ENCODE measurements around the gene CMSS1. TPM values are rescaled to one million over a fixed set of nuclear protein-coding genes. Genes with fewer than 3 reads are reported as not detected.

The CMSS1 gene
- total RNA-seq, 1 donor from 2014 or later, result 34.8 TPM

- Histone ChIP-seq H3K27ac (replicated peaks) (no peak overlapping the region), H3K9me3 (replicated peaks) (no peaks in the 10 kb centered on the region), H3K4me3 (no peak overlapping the region), H3K4me1 (peaks cover 17% of the 10 kb centered on the region), H3K27me3 (ENCODE audit: low read depth) (no peaks in the 10 kb centered on the region), H3K36me3 (peaks cover 8% of the 10 kb centered on the region)
- DNase-seq, result no peak
- no peak for TF ChIP-seq CTCF (IDR thresholded peaks at IDR 0.05; ENCODE audit: borderline replicate concordance)
- intact Hi-C loops (cut with micrococcal nuclease), result loop anchor here (10.0 kb wide), 1 partner anchor 755 kb away; no protein-coding TSS in a partner anchor
Measured at GRCh38 chr3:99829844-99830243, 12.2 kb downstream of the CMSS1 start.

- Histone ChIP-seq H3K9me3 (replicated peaks) (no peaks in the 10 kb centered on the region), H3K36me3 (peaks cover 8% of the 10 kb centered on the region), H3K27ac (replicated peaks) (peak overlapping the region; percentile 40), H3K4me3 (no peak overlapping the region), H3K4me1 (peaks cover 38% of the 10 kb centered on the region), H3K27me3 (ENCODE audit: low read depth) (no peaks in the 10 kb centered on the region)
- TF ChIP-seq CTCF (IDR thresholded peaks at IDR 0.05; ENCODE audit: borderline replicate concordance), result no peak
- DNase-seq, result no peak
- intact Hi-C loops (cut with micrococcal nuclease), result loop anchor here (10.0 kb wide), 1 partner anchor 751 kb away; no protein-coding TSS in a partner anchor
Measured at GRCh38 chr3:99833617-99834205, 16.0 kb downstream of the CMSS1 start.

GRCh38 chr3:99834211-99834957 lies 16.7 kb downstream of the CMSS1 start:
- Histone ChIP-seq H3K27me3 (ENCODE audit: low read depth) (no peaks in the 10 kb centered on the region), H3K9me3 (replicated peaks) (no peaks in the 10 kb centered on the region), H3K4me3 (no peak overlapping the region)

GRCh38 chr3:99836681-99837080 lies 19.0 kb downstream of the CMSS1 start:
- Histone ChIP-seq H3K36me3 (no peaks in the 10 kb centered on the region), H3K9me3 (replicated peaks) (no peaks in the 10 kb centered on the region), H3K4me1 (peaks cover 38% of the 10 kb centered on the region), H3K27me3 (ENCODE audit: low read depth) (no peaks in the 10 kb centered on the region), H3K4me3 (no peak overlapping the region), H3K27ac (replicated peaks) (no peak overlapping the region)
- no peak for TF ChIP-seq CTCF (IDR thresholded peaks at IDR 0.05; ENCODE audit: borderline replicate concordance)
- DNase-seq, result no peak
- intact Hi-C loops (cut with micrococcal nuclease), result loop anchor here (10.0 kb wide), 1 partner anchor 748 kb away; no protein-coding TSS in a partner anchor

More at GRCh38 chr3:99834211-99834957, 16.7 kb downstream of the CMSS1 start:
- Histone ChIP-seq H3K36me3 (peaks cover 4% of the 10 kb centered on the region), H3K4me1 (peaks cover 38% of the 10 kb centered on the region), H3K27ac (replicated peaks) (peak overlapping the region; percentile 28)
- intact Hi-C loops (cut with micrococcal nuclease), result loop anchor here (10.0 kb wide), 1 partner anchor 750 kb away; no protein-coding TSS in a partner anchor
- DNase-seq, result no peak
- no peak for TF ChIP-seq CTCF (IDR thresholded peaks at IDR 0.05; ENCODE audit: borderline replicate concordance)

- H3K27me3 ChIP-seq (ENCODE audit: low read depth), result no peaks in the 10 kb centered on the region
- no peak for TF ChIP-seq CTCF (IDR thresholded peaks at IDR 0.05; ENCODE audit: borderline replicate concordance)
- no peak for DNase-seq
- H3K4me3 ChIP-seq, result no peak overlapping the region
- no peaks in the 10 kb centered on the region for H3K36me3 ChIP-seq
- no peak overlapping the region for H3K27ac ChIP-seq (replicated peaks)
- peaks cover 41% of the 10 kb centered on the region for H3K4me1 ChIP-seq
- no peaks in the 10 kb centered on the region for H3K9me3 ChIP-seq (replicated peaks)
- intact Hi-C loops (cut with micrococcal nuclease), result loop anchor here (10.0 kb wide), 1 partner anchor 747 kb away; no protein-coding TSS in a partner anchor
Measured at GRCh38 chr3:99837715-99838114, 20.1 kb downstream of the CMSS1 start.

Data from left ventricle myocardium inferior (tissue), 1 donor.